Upper lobe of left lung (tissue), 4 donors: ENCODE measurements around the gene DNAJB6.

Experiments used
- CTCF ChIP-seq, 6 experiments: fragments of 450-650 bp in 4 of 6; fragments of 200-600 bp in 2 of 6; sonication (generic) in 2 of 6; IDR thresholded peaks; one replicate each; pipeline ENCODE4 v1.5.1; 2016 to 2019; ENCODE audit warnings: antibody characterized with exemption in 6 of 6
- EP300 ChIP-seq, 4 donors: sonication (generic); formaldehyde crosslinking; IDR thresholded peaks; one replicate each; pipeline ENCODE4 v1.5.1; 2017; ENCODE audit warnings: antibody characterized with exemption in 4 of 4, control low read depth in 2 of 4
- POLR2A ChIP-seq, 4 donors: fragments of 450-650 bp; IDR thresholded peaks; one replicate each; pipeline ENCODE4 v1.5.1; 2016 to 2017; ENCODE audit warnings: antibody characterized with exemption in 4 of 4, mild to moderate bottlenecking in 2 of 4
- POLR2AphosphoS5 ChIP-seq, 2 donors: sonication (generic); formaldehyde crosslinking; IDR thresholded peaks; one replicate each; pipeline ENCODE4 v1.5.1; 2017; ENCODE audit warnings: antibody characterized with exemption in 2 of 2

- no peak for TF ChIP-seq CTCF (IDR thresholded peaks at IDR 0.05)
- no peak for TF ChIP-seq POLR2A (IDR thresholded peaks at IDR 0.05)
- TF ChIP-seq POLR2AphosphoS5 (IDR thresholded peaks at IDR 0.05): no peak
- TF ChIP-seq EP300 (IDR thresholded peaks at IDR 0.05): no peak
These were observed 13.4 kb upstream of the DNAJB6 start for GRCh38 chr7:157323401-157323800.
